ENCODE results near the gene SNED1. TPM values are rescaled to one million over a fixed set of nuclear protein-coding genes. Genes with fewer than 3 reads are reported as not detected.
A peak's percentile ranks its signal among the peaks of the same experiment; 100 is the strongest.

SNED1 gene
- total RNA-seq, 1 experiment from 2014 or later: 22.0 TPM

DNA sequence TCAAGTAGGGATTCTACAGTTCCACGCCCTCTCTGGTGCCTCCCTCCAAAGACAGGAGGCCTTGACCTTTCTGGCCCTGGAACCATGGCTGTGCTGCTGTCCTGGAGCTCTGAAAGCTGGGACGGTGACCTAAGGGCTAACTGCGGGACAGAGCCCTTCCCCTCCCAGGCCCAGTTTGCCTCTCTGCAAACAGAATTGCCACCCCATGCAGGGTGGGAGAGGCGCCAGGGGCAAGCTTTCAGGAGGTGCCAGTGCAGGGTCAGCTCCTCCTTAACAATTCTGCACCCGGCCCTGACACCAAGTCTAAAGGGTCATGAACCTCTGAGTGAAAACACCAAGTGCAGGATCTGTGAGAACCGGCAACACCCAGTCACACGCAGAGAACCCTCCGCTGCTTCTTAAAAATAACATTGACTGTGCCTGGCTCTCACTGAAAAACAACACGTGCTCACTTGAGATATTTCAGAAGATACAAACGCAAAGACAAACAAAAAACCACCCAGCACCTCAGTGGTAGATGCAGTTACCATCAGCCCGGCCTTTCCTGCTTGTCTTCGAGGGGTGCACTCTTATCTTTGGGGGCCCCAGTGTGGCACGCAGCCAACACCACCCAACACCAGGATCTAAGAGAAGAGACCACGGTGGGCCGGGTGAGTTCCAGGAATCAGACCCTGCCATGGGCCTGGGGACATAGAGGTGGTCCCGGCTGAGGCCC lies 1.1 kb upstream of the SNED1 start:
- peaks cover 18% of the 10 kb centered on the region for H3K4me1 Mint-ChIP-seq (ENCODE audit: insufficient read depth, unreplicated experiment)
- peaks cover 5% of the 10 kb centered on the region for H3K36me3 Mint-ChIP-seq (ENCODE audit: insufficient read depth, unreplicated experiment)
- DNase-seq (ENCODE audit: unreplicated experiment): no peak
- no peak overlapping the region for H3K27ac Mint-ChIP-seq (ENCODE audit: low read depth, unreplicated experiment)
- POLR2A ChIA-PET: no interaction called here
- CTCF ChIA-PET: no interaction called here
- no peaks in the 10 kb centered on the region for H3K27me3 Mint-ChIP-seq (ENCODE audit: insufficient read depth, unreplicated experiment)
- BruUV-seq (replicated peaks): no TSS peak
- no peaks in the 10 kb centered on the region for H3K9me3 Mint-ChIP-seq (ENCODE audit: unreplicated experiment)
- intact Hi-C loops (cut with micrococcal nuclease): no loop called here
- no peak for TF ChIP-seq CTCF (IDR thresholded peaks at IDR 0.05; ENCODE audit: unreplicated experiment)
- peak overlapping the region; percentile 66 for H3K4me3 Mint-ChIP-seq (ENCODE audit: unreplicated experiment)

- no peak for TF ChIP-seq CTCF (IDR thresholded peaks at IDR 0.05; ENCODE audit: unreplicated experiment)
- no TSS peak for BruUV-seq (replicated peaks)
- no peaks in the 10 kb centered on the region for H3K27me3 Mint-ChIP-seq (ENCODE audit: insufficient read depth, unreplicated experiment)
- peaks cover 2% of the 10 kb centered on the region for H3K9me3 Mint-ChIP-seq (ENCODE audit: unreplicated experiment)
- intact Hi-C loops (cut with micrococcal nuclease): no loop called here
- POLR2A ChIA-PET: interaction anchor here (1.1 to 1.5 kb wide), 2 partner anchors 11 to 315 kb away, joined by 3 to 8 read pairs; no protein-coding TSS in a partner anchor
- H3K4me1 Mint-ChIP-seq (ENCODE audit: insufficient read depth, unreplicated experiment): peaks cover 16% of the 10 kb centered on the region
- H3K36me3 Mint-ChIP-seq (ENCODE audit: insufficient read depth, unreplicated experiment): peaks cover 10% of the 10 kb centered on the region
- no peak overlapping the region for H3K27ac Mint-ChIP-seq (ENCODE audit: low read depth, unreplicated experiment)
- peak overlapping the region; percentile 66 for H3K4me3 Mint-ChIP-seq (ENCODE audit: unreplicated experiment)
- DNase-seq (ENCODE audit: unreplicated experiment): no peak
- CTCF ChIA-PET: no interaction called here
These were observed 232 bp downstream of the SNED1 start for GRCh38 chr2:240998706-240998994.

DNA sequence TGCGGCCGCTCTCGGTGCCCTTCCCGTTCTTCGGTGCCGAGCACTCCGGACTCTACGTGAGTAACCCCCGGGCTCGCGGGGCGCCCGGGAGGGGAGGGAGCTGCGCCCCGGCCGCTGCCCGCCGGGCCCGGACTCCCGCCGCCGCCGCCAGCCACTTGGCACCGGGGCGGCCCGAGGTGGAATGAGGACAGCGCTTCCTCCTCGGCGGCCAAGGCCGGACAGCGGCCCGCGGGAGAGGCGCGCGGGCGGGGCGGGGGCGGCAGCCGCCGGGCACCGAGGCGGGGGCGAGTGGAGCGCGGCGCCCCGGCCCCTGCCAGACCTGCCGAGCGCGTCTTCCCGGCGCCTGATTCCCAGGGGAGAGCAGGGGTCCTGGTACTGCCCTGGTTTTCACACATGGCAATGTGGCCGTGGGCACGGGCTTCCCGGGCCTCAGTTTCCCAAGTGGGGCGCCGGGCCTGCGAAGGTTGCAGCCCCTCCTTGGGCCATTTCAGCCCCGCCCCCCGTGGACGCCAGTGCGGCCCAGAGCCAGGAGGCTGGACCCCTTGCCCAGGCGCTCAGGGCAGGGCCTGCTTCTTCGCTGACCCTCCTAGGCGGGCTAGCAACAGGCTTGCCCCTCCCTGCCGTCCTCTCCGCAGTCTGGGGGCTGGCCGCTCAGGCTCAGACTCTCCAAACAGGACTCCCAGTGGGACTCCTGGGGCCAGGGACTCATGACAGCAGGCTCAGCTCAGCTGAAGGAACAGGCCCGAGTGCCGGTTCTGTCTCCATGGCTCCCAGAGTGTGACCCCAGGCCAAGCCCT lies 775 bp downstream of the SNED1 start:
- no TSS peak for BruUV-seq (replicated peaks)
- Mint-ChIP-seq H3K4me3 (ENCODE audit: unreplicated experiment) (peak overlapping the region; percentile 76), H3K27ac (ENCODE audit: low read depth, unreplicated experiment) (no peak overlapping the region), H3K27me3 (ENCODE audit: insufficient read depth, unreplicated experiment) (no peaks in the 10 kb centered on the region), H3K36me3 (ENCODE audit: insufficient read depth, unreplicated experiment) (peaks cover 14% of the 10 kb centered on the region), H3K9me3 (ENCODE audit: unreplicated experiment) (peaks cover 6% of the 10 kb centered on the region), H3K4me1 (ENCODE audit: insufficient read depth, unreplicated experiment) (peaks cover 16% of the 10 kb centered on the region)
- ChIA-PET CTCF (no interaction called here), POLR2A (interaction anchor here (1.1 to 1.5 kb wide), 2 partner anchors 12 to 314 kb away, joined by 3 to 8 read pairs; no protein-coding TSS in a partner anchor)
- DNase-seq (ENCODE audit: unreplicated experiment): no peak
- intact Hi-C loops (cut with micrococcal nuclease): no loop called here
- no peak for TF ChIP-seq CTCF (IDR thresholded peaks at IDR 0.05; ENCODE audit: unreplicated experiment)

DNA sequence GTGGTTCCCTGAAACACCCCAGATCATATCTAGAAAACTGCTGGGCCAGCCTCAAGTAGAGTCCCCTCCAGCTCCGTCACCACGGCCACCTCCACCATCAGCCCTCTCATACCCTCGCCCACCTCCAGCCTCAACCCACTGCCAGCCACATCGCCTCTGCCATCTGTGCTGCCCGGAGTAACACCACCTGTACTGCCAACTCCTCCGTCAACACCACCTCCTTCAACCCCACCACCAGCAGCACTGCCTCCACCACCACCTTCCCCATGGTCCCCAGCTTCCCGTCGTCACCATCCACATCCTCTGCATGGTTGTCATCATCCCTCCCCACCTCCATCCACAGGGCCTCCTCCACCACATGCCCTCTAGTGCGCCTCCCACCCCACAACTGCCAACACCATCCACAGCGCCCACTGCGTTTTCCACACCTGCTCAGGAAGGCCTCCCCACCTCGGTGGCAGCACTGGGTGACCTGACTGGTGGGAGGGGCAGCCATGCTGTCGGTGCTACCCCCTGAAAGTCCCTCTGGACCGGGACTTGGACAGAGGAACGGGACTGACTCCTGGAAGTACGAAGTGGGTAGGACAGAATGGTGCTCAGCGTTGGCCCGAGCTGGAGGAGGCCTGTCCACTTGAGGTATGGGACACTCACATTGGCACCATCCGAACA lies 1.6 kb downstream of the SNED1 start:
- no TSS peak for BruUV-seq (replicated peaks)
- Mint-ChIP-seq H3K36me3 (ENCODE audit: insufficient read depth, unreplicated experiment) (peaks cover 14% of the 10 kb centered on the region), H3K4me3 (ENCODE audit: unreplicated experiment) (peak overlapping the region; percentile 76), H3K27ac (ENCODE audit: low read depth, unreplicated experiment) (no peak overlapping the region), H3K27me3 (ENCODE audit: insufficient read depth, unreplicated experiment) (no peaks in the 10 kb centered on the region), H3K9me3 (ENCODE audit: unreplicated experiment) (peaks cover 6% of the 10 kb centered on the region), H3K4me1 (ENCODE audit: insufficient read depth, unreplicated experiment) (peaks cover 16% of the 10 kb centered on the region)
- no peak for DNase-seq (ENCODE audit: unreplicated experiment)
- CTCF ChIA-PET: interaction anchor here (0.9 kb wide), 1 partner anchor 10 kb away, joined by 4 read pairs; no protein-coding TSS in a partner anchor
- TF ChIP-seq CTCF (IDR thresholded peaks at IDR 0.05; ENCODE audit: unreplicated experiment): no peak
- intact Hi-C loops (cut with micrococcal nuclease): no loop called here
- POLR2A ChIA-PET: no interaction called here

All from MCF 10A (cell line).